GM19395 (cell line): ENCODE measurements around the gene WASF2.
A peak's percentile ranks its signal among the peaks of the same experiment; 100 is the strongest.
"Not testable (repeated sequence)": the region's sequence is repeated elsewhere in the genome, so short reads cannot be mapped to it uniquely, and the experiment has no call there.

Experiments
- ATAC-seq: cut with Tn5 transposase; IDR thresholded peaks from one replicate; pipeline ENCODE4 v1.9.1; 2021; ENCODE audit warnings: mild to moderate bottlenecking, moderate library complexity; ENCODE audit not compliant: unreplicated experiment

WASF2 gene, protein sequence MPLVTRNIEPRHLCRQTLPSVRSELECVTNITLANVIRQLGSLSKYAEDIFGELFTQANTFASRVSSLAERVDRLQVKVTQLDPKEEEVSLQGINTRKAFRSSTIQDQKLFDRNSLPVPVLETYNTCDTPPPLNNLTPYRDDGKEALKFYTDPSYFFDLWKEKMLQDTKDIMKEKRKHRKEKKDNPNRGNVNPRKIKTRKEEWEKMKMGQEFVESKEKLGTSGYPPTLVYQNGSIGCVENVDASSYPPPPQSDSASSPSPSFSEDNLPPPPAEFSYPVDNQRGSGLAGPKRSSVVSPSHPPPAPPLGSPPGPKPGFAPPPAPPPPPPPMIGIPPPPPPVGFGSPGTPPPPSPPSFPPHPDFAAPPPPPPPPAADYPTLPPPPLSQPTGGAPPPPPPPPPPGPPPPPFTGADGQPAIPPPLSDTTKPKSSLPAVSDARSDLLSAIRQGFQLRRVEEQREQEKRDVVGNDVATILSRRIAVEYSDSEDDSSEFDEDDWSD

GRCh38 chr1:27489973-27490741, at the start of gene WASF2:
TSS of gene WASF2 (minus strand) at chr1:27490167. CDS start at chr1:27428890, 61,277 bp downstream.
- peak; percentile 86 for ATAC-seq

GRCh38 chr1:27538793-27539192, 48.8 kb upstream of the WASF2 start:
- ATAC-seq, result no peak

GRCh38 chr1:27538305-27538676, 48.3 kb upstream of the WASF2 start:
- not testable (repeated sequence) for ATAC-seq

DNA sequence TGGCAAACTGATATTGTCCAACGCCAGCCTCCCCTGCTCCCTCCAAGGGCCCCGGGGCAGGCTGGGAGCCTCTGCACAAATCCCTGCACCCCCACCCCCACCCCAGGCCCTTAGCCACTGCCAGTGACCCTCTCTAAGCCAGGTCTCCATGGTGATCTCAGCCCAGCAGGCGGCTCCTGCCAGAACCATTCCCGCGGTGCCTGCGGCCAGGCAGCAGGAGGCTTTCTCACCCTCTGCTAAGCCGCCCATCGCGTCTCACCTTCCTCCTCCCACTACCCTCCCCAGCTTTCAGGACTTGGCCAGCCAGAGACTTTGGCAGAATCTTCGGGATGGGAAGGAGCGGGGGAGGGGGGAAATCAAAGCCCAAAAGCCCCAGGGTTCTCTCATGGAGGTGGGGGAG, 46.8 kb upstream of the WASF2 start:
- ATAC-seq, result no peak

- ATAC-seq, result no peak
Measured at GRCh38 chr1:27536010-27536757, 46.2 kb upstream of the WASF2 start.

DNA sequence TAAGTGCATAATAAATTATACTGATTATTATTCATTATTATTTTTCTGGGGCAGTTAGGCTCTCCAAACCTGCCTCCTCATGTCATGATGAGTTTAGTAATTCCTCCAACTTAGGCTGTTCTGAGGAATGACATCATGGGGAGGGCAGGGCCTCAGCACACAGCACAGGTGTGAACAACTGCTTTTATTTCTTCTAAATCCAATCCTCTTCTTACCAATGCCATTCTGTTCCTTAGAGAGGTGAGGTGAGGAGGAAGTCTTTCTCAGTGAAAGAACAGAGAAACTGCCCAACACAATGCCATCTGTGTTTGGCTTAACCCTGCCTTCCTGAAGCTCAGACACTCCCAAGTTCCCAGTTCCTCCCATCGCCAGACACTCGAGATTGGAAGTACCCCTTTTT, 45.4 kb upstream of the WASF2 start:
- no peak for ATAC-seq

- no peak for ATAC-seq
Measured at GRCh38 chr1:27531959-27532685, 42.2 kb upstream of the WASF2 start.

DNA sequence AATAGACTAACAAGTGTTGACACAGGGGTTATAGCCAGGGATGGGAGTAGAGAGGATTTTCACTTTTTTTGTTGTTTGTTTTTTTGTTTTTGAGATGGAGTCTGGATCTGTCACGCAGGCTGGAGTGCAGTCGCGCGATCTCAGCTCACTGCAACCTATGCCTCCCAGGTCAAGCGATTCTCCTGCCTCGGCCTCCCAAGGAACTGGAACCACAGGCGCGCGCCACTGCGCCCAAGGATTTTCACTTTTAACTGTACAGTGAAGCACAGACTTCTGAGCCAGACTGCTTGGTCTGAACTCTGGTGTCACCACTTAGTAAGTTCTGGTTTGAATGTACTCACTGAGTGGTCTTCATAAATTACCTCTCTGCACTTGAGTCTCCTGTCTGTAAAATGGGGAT, 40.2 kb upstream of the WASF2 start:
- ATAC-seq, result no peak

GRCh38 chr1:27529704-27530018, 39.7 kb upstream of the WASF2 start:
- ATAC-seq, result no peak

GRCh38 chr1:27528818-27529703, 39.1 kb upstream of the WASF2 start:
- no peak for ATAC-seq

- no peak for ATAC-seq
Measured at GRCh38 chr1:27527890-27528817, 38.2 kb upstream of the WASF2 start.

DNA sequence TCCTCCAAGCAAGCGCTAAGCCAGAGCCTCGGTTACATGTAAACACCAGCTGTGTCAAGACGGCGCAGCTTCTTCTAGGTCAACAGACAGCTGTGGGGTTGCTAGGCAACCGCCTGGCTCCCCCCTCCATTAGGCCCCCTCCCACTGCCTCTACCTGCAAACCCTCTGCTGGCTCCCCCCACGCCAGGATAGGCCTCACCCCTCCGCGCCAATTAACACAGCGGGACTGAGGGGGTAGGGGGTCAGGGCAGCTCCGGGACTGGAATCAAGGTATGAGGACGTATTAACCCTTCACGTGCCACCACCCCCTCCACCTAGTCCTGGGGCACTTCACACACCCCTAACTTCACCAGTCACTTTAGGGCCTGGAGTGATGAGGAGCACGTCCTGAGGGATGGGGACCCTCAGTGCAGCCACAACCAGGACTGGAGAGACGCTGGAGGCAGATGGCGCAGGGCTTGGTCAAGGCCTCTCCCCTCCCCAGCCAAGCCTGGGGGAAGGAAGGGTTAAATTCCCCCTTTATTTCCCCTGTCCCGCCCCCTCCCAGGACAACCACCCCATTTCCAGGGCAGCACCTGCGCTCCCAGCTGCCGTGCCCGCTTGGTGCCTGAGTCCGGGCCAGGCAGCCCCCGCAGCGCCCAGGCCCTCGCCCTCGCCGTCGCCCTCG, 37.4 kb upstream of the WASF2 start:
- no peak for ATAC-seq

GRCh38 chr1:27526569-27527222, 36.7 kb upstream of the WASF2 start:
- no peak for ATAC-seq

DNA sequence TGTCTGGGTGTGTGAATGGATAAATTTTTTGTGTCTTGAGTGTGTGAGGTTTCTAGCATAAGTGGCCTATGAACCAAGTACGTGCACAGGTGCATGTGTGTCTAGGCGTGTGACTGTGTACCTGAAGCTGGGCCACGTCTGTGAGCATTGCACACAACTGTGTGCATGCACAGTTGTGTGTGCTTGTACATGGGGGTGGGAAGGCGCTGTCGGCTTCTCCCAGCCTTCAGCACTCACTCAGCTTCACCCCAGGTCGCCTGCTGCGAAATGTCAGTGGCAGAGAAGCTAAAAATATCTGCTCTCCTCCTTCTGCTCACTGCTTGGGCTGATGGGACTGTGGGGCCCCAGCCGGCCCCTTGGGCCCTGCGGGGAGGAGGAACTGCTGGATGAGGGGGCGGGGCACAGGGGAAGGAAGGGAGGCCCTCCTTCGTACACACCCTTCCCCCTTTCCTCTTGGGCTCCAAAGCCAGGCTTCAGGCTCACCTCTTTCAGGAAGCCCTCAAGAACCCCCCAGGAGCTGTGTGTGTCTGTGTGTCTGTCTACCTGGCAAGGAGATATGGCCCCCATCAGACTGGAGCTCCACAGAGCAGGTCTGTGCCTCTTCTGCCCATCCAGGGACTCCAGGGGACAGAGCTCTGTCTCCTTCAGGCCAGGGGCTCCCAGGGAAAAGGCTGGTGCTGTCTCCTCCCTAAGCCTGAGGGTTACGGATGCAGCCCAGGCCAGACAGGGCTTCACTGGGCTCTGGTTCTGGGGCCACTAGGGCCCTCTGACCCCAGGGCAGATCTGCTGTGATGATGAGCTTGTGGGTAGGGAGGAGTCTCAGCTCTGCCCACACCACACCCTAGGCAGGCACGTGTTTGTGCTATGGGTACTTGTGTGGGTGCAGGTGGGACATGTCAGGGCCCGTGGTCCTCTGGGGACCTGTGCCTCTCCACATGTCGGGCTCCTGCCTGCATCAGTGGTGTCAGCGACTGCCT, 35.6 kb upstream of the WASF2 start:
- peak; percentile 49 for ATAC-seq

- no peak for ATAC-seq
Measured at GRCh38 chr1:27523337-27524020, 33.5 kb upstream of the WASF2 start.
